Activated CD4-positive, alpha-beta memory T cell treated with anti-CD3 and anti-CD28 coated beads for 36 hours (primary cell): ENCODE results near the gene CRELD2. TPM values are rescaled to one million over a fixed set of nuclear protein-coding genes. Genes with fewer than 3 reads are reported as not detected.

Source experiments
- CTCF ChIA-PET: fragments of 350-600 bp; sonication (Branson Sonifier 250); formaldehyde crosslinking; loops from one replicate; lab custom pipeline; 2021; ENCODE audit warnings: antibody characterized with exemption, inconsistent platforms; lab: Charles Lee
- POLR2A ChIA-PET: fragments of 350-600 bp; sonication (Branson Sonifier 250); formaldehyde crosslinking; loops from one replicate; lab custom pipeline; 2021; ENCODE audit warnings: antibody characterized with exemption; lab: Charles Lee
- DNase-seq: peaks from one replicate; pipeline ENCODE4 v3.0.0-alpha.2; 2020
- H3K27ac Mint-ChIP-seq: one replicate; pipeline ENCODE4 v1.8.0; 2021; ENCODE audit warnings: mixed read lengths
- H3K27me3 Mint-ChIP-seq: one replicate; pipeline ENCODE4 v1.8.0; 2021; ENCODE audit warnings: mixed read lengths
- H3K36me3 Mint-ChIP-seq: one replicate; pipeline ENCODE4 v1.8.0; 2021; ENCODE audit warnings: mixed read lengths
- H3K4me1 Mint-ChIP-seq: one replicate; pipeline ENCODE4 v1.8.0; 2021; ENCODE audit warnings: low read depth, mixed read lengths
- H3K4me3 Mint-ChIP-seq: one replicate; pipeline ENCODE4 v1.8.0; 2021; ENCODE audit warnings: mild to moderate bottlenecking, mixed read lengths
- H3K9me3 Mint-ChIP-seq: one replicate; pipeline ENCODE4 v1.8.0; 2021; ENCODE audit warnings: mixed read lengths
- intact Hi-C: fragments of 100-400 bp; cut with micrococcal nuclease; formaldehyde crosslinking; loops from one replicate; pipeline ENCODE4 v1.15.1; 2023
- total RNA-seq, 2 experiments: library from RNA; stranded (reverse); gene quantifications; one replicate each; pipeline ENCODE4 v1.2.3, GENCODE V29; 2021

Gene CRELD2
- total RNA-seq, 2 experiments from 2014 or later = 29.8 to 30.7 TPM

- intact Hi-C loops = no loop called here
- POLR2A ChIA-PET = no interaction called here
- no peak for DNase-seq
- Mint-ChIP-seq H3K4me3 (no peak overlapping the region), H3K36me3 (no peaks in the 10 kb centered on the region), H3K4me1 (no peaks in the 10 kb centered on the region), H3K27ac (no peak overlapping the region), H3K27me3 (no peaks in the 10 kb centered on the region), H3K9me3 (no peaks in the 10 kb centered on the region)
- CTCF ChIA-PET = no interaction called here
These were observed 34.7 kb downstream of the CRELD2 start for GRCh38 chr22:49953027-49953679.

- CTCF ChIA-PET = no interaction called here
These were observed 35.4 kb downstream of the CRELD2 start for GRCh38 chr22:49953680-49954344.

GRCh38 chr22:49954354-49954753, 35.9 kb downstream of the CRELD2 start:
- CTCF ChIA-PET = no interaction called here

More at GRCh38 chr22:49953680-49954344, 35.4 kb downstream of the CRELD2 start:
- Mint-ChIP-seq H3K36me3 (no peaks in the 10 kb centered on the region), H3K27ac (no peak overlapping the region), H3K27me3 (no peaks in the 10 kb centered on the region), H3K9me3 (no peaks in the 10 kb centered on the region), H3K4me1 (peaks cover 1% of the 10 kb centered on the region), H3K4me3 (no peak overlapping the region)
- intact Hi-C loops = no loop called here
- POLR2A ChIA-PET = no interaction called here
- no peak for DNase-seq

GRCh38 chr22:49954991-49955580, 36.7 kb downstream of the CRELD2 start:
- CTCF ChIA-PET = no interaction called here
- Mint-ChIP-seq H3K4me1 (peaks cover 8% of the 10 kb centered on the region), H3K9me3 (no peaks in the 10 kb centered on the region), H3K27me3 (no peaks in the 10 kb centered on the region), H3K27ac (peak overlapping the region; percentile 38), H3K4me3 (no peak overlapping the region), H3K36me3 (peaks cover 2% of the 10 kb centered on the region)
- intact Hi-C loops = no loop called here
- POLR2A ChIA-PET = interaction anchor here (1.5 kb wide), 1 partner anchor 19 kb away, joined by 4 read pairs; no protein-coding TSS in a partner anchor
- no peak for DNase-seq

More at GRCh38 chr22:49954354-49954753, 35.9 kb downstream of the CRELD2 start:
- Mint-ChIP-seq H3K27ac (no peak overlapping the region), H3K27me3 (no peaks in the 10 kb centered on the region), H3K9me3 (no peaks in the 10 kb centered on the region), H3K4me3 (no peak overlapping the region), H3K4me1 (peaks cover 6% of the 10 kb centered on the region), H3K36me3 (no peaks in the 10 kb centered on the region)
- DNase-seq = no peak
- intact Hi-C loops = no loop called here
- POLR2A ChIA-PET = no interaction called here

GRCh38 chr22:49955581-49956417, 37.4 kb downstream of the CRELD2 start:
- POLR2A ChIA-PET = interaction anchor here (1.5 kb wide), 1 partner anchor 20 kb away, joined by 4 read pairs; no protein-coding TSS in a partner anchor
- Mint-ChIP-seq H3K4me3 (no peak overlapping the region), H3K9me3 (no peaks in the 10 kb centered on the region), H3K36me3 (peaks cover 2% of the 10 kb centered on the region), H3K27ac (no peak overlapping the region), H3K4me1 (peaks cover 8% of the 10 kb centered on the region), H3K27me3 (no peaks in the 10 kb centered on the region)
- CTCF ChIA-PET = no interaction called here
- DNase-seq = no peak
- intact Hi-C loops = no loop called here

- Mint-ChIP-seq H3K9me3 (no peaks in the 10 kb centered on the region), H3K36me3 (peaks cover 3% of the 10 kb centered on the region), H3K4me3 (no peak overlapping the region), H3K27ac (peak overlapping the region; percentile 13), H3K27me3 (no peaks in the 10 kb centered on the region), H3K4me1 (peaks cover 8% of the 10 kb centered on the region)
- intact Hi-C loops = no loop called here
- CTCF ChIA-PET = no interaction called here
- POLR2A ChIA-PET = interaction anchor here (1.5 kb wide), 1 partner anchor 20 kb away, joined by 4 read pairs; no protein-coding TSS in a partner anchor
- DNase-seq = no peak
These were observed 38.0 kb downstream of the CRELD2 start for GRCh38 chr22:49956418-49956770.

- CTCF ChIA-PET = no interaction called here
- POLR2A ChIA-PET = no interaction called here
- Mint-ChIP-seq H3K36me3 (peaks cover 8% of the 10 kb centered on the region), H3K4me1 (peaks cover 8% of the 10 kb centered on the region), H3K27me3 (no peaks in the 10 kb centered on the region), H3K9me3 (no peaks in the 10 kb centered on the region), H3K27ac (peak overlapping the region; percentile 13), H3K4me3 (no peak overlapping the region)
- no peak for DNase-seq
- intact Hi-C loops = no loop called here
These were observed 38.7 kb downstream of the CRELD2 start for GRCh38 chr22:49956914-49957825.

GRCh38 chr22:49957826-49958365, 39.5 kb downstream of the CRELD2 start:
- no peak for DNase-seq
- peak overlapping the region; percentile 9 for H3K27ac Mint-ChIP-seq
- ChIA-PET CTCF (no interaction called here), POLR2A (no interaction called here)
- no peaks in the 10 kb centered on the region for H3K27me3 Mint-ChIP-seq
- H3K4me3 Mint-ChIP-seq = peak overlapping the region; percentile 18
- H3K36me3 Mint-ChIP-seq = peaks cover 14% of the 10 kb centered on the region
- H3K4me1 Mint-ChIP-seq = peaks cover 8% of the 10 kb centered on the region
- intact Hi-C loops = no loop called here
- no peaks in the 10 kb centered on the region for H3K9me3 Mint-ChIP-seq

GRCh38 chr22:49958366-49958921, 40.0 kb downstream of the CRELD2 start:
- Mint-ChIP-seq H3K9me3 (no peaks in the 10 kb centered on the region), H3K4me1 (peaks cover 8% of the 10 kb centered on the region), H3K27me3 (no peaks in the 10 kb centered on the region), H3K27ac (peak overlapping the region; percentile 94), H3K4me3 (peak overlapping the region; percentile 83), H3K36me3 (peaks cover 20% of the 10 kb centered on the region)
- intact Hi-C loops = no loop called here
- ChIA-PET POLR2A (no interaction called here), CTCF (interaction anchor here (1.4 to 1.6 kb wide), 2 partner anchors 21 to 29 kb away, joined by 3 to 7 read pairs; no protein-coding TSS in a partner anchor)
- no peak for DNase-seq

GRCh38 chr22:49958931-49959781, 40.7 kb downstream of the CRELD2 start:
- peak overlapping the region; percentile 83 for H3K4me3 Mint-ChIP-seq
- peak overlapping the region; percentile 94 for H3K27ac Mint-ChIP-seq
- CTCF ChIA-PET = interaction anchor here (1.4 to 2.2 kb wide), 4 partner anchors 21 to 71 kb away, joined by 3 to 8 read pairs (median 6); no protein-coding TSS in a partner anchor
- intact Hi-C loops = no loop called here
- POLR2A ChIA-PET = interaction anchor here (0.8 to 4.7 kb wide), 7 partner anchors 12 to 192 kb away, joined by 3 to 58 read pairs (median 7); no protein-coding TSS in a partner anchor
- H3K36me3 Mint-ChIP-seq = peaks cover 27% of the 10 kb centered on the region
- no peaks in the 10 kb centered on the region for H3K9me3 Mint-ChIP-seq
- DNase-seq = no peak
- peaks cover 14% of the 10 kb centered on the region for H3K4me1 Mint-ChIP-seq
- no peaks in the 10 kb centered on the region for H3K27me3 Mint-ChIP-seq
